Measurements from ENCODE around the gene NDOR1.

NDOR1 gene

GRCh38 chr9:137266162-137266527, 60.6 kb downstream of the NDOR1 start:
- no peak for DNase-seq
